GM21737 (cell line): ENCODE results near the gene ENGASE.

Source experiments
- ATAC-seq: cut with Tn5 transposase; IDR thresholded peaks from one replicate; pipeline ENCODE4 v1.9.1; 2021; ENCODE audit warnings: mild to moderate bottlenecking, moderate library complexity; ENCODE audit not compliant: unreplicated experiment

Gene ENGASE

GRCh38 chr17:79135011-79135410 lies 60.4 kb downstream of the ENGASE start:
- ATAC-seq, result no peak

- ATAC-seq, result no peak
Observed at GRCh38 chr17:79135628-79136405, 61.2 kb downstream of the ENGASE start.
